ENCODE measurements around the gene ZDHHC14. TPM values are rescaled to one million over a fixed set of nuclear protein-coding genes. Genes with fewer than 3 reads are reported as not detected.

Gene ZDHHC14
- polyA plus RNA-seq, 2 of the 4 experiments (the other 2 are of a cell fraction): 2.2 to 2.8 TPM

- no peak for ATAC-seq
- ChIA-PET POLR2A (no interaction called here), CTCF (interaction anchor here (0.6 to 1.2 kb wide), 2 partner anchors 26 to 82 kb away, joined by 3 to 4 read pairs; no protein-coding TSS in a partner anchor)
- WGBS (ENCODE audit: missing lambda C conversion rate): 90% methylated on average over 3 of the region's 3 CpGs
- H3K4me3 ChIP-seq: no peak overlapping the region
- H3K4me1 ChIP-seq: no peaks in the 10 kb centered on the region
- peaks cover 5% of the 10 kb centered on the region for H3K9me3 ChIP-seq
- no peak for TF ChIP-seq FOXS1 (CRISPR knock-in tag; IDR thresholded peaks at IDR 0.05)
- TF ChIP-seq KDM1A (IDR thresholded peaks at IDR 0.05; ENCODE audit: low read depth): no peak
- TF ChIP-seq CTCF (IDR thresholded peaks at IDR 0.05): no peak
- no peak for TF ChIP-seq MAFK (IDR thresholded peaks at IDR 0.05; ENCODE audit: partially characterized antibody)
- TF ChIP-seq ZFP36 (IDR thresholded peaks at IDR 0.05; ENCODE audit: borderline replicate concordance, partially characterized antibody): no peak
- TF ChIP-seq TFCP2L1 (CRISPR knock-in tag; IDR thresholded peaks at IDR 0.05): no peak
- TF ChIP-seq CHD2 (IDR thresholded peaks at IDR 0.05; ENCODE audit: low read length, partially characterized antibody): no peak
- TF ChIP-seq HOXB5 (CRISPR knock-in tag; IDR thresholded peaks at IDR 0.05): no peak
- TF ChIP-seq POLR2A (IDR thresholded peaks at IDR 0.05; ENCODE audit: low read length): no peak
- no peak for TF ChIP-seq GATA3 (IDR thresholded peaks at IDR 0.05; ENCODE audit: borderline replicate concordance)
- TF ChIP-seq BCL3 (IDR thresholded peaks at IDR 0.05): no peak
- DNase-seq (ENCODE audit: low read depth in 1 of 2, low spot score in 1 of 2): no peak
- H3K27ac ChIP-seq: no peak overlapping the region
- no peak overlapping the region for H3K4me2 ChIP-seq
- FAIRE-seq: no peak
Measured at GRCh38 chr6:157396026-157396425, 15.0 kb downstream of the ZDHHC14 start.

- DNase-seq (ENCODE audit: low read depth in 1 of 2, low spot score in 1 of 2): no peak
- Histone ChIP-seq H3K4me2 (no peak overlapping the region), H3K9me3 (no peaks in the 10 kb centered on the region), H3K4me1 (no peaks in the 10 kb centered on the region), H3K27ac (no peak overlapping the region), H3K4me3 (no peak overlapping the region)
- 77% methylated on average over 8 of the region's 9 CpGs for WGBS (ENCODE audit: missing lambda C conversion rate)
- no peak for FAIRE-seq
- ChIA-PET CTCF (interaction anchor here (1.5 kb wide), 1 partner anchor 12 kb away, joined by 4 read pairs; no protein-coding TSS in a partner anchor), POLR2A (no interaction called here)
- TF ChIP-seq HMGXB4 (CRISPR knock-in tag; IDR thresholded peaks at IDR 0.05; ENCODE audit: borderline replicate concordance) (no peak), PBX3 (IDR thresholded peaks at IDR 0.05) (no peak), JUN (IDR thresholded peaks at IDR 0.05) (no peak), ZSCAN20 (CRISPR knock-in tag; IDR thresholded peaks at IDR 0.05) (no peak), MAFK (IDR thresholded peaks at IDR 0.05; ENCODE audit: partially characterized antibody) (no peak), RNF2 (IDR thresholded peaks at IDR 0.05; ENCODE audit: borderline replicate concordance, low read depth) (no peak), EHF (CRISPR knock-in tag; IDR thresholded peaks at IDR 0.05) (no peak), CBX2 (IDR thresholded peaks at IDR 0.05; ENCODE audit: borderline replicate concordance, low read depth) (no peak), FOSB (CRISPR knock-in tag; IDR thresholded peaks at IDR 0.05) (no peak), HOXB5 (CRISPR knock-in tag; IDR thresholded peaks at IDR 0.05) (no peak), RCOR1 (IDR thresholded peaks at IDR 0.05; ENCODE audit: low read depth, low read length) (no peak), ZC3H11A (IDR thresholded peaks at IDR 0.05) (no peak), ESRRA (IDR thresholded peaks at IDR 0.05; ENCODE audit: borderline replicate concordance, low read length) (no peak), POLR2A (IDR thresholded peaks at IDR 0.05; ENCODE audit: low read length) (no peak)
- ATAC-seq: no peak
Measured at GRCh38 chr6:157397660-157398059, 16.7 kb downstream of the ZDHHC14 start.

All from A549 (cell line).